Upper lobe of right lung (tissue), 1 donor: ENCODE data around the gene BHMT. TPM values are rescaled to one million over a fixed set of nuclear protein-coding genes. Genes with fewer than 3 reads are reported as not detected.

Source experiments
- ATAC-seq: fragments of 200-7000 bp; cut with Tn5 transposase; one replicate; pipeline ENCODE4 v1.9.1; 2020; ENCODE audit warnings: mild to moderate bottlenecking, moderate library complexity
- DNase-seq: peaks from one replicate; pipeline ENCODE4 v3.0.0-alpha.2; 2020
- H3K27ac ChIP-seq: fragments of 200-600 bp; one replicate; pipeline ENCODE4 v1.8.0; 2022
- H3K27me3 ChIP-seq: fragments of 200-600 bp; one replicate; pipeline ENCODE4 v1.8.0; 2022; ENCODE audit warnings: mild to moderate bottlenecking
- H3K36me3 ChIP-seq: fragments of 200-600 bp; one replicate; pipeline ENCODE4 v1.8.0; 2022
- H3K4me1 ChIP-seq: fragments of 200-600 bp; one replicate; pipeline ENCODE4 v1.8.0; 2022
- H3K4me3 ChIP-seq: fragments of 200-600 bp; one replicate; pipeline ENCODE4 v1.8.0; 2022; ENCODE audit warnings: mild to moderate bottlenecking
- H3K9me3 ChIP-seq: fragments of 200-600 bp; one replicate; pipeline ENCODE4 v1.8.0; 2022
- intact Hi-C: fragments of 100-400 bp; cut with DNase I; formaldehyde crosslinking; loops from one replicate; pipeline ENCODE4 v1.11.0; 2022
- total RNA-seq: library from RNA; stranded (reverse); fragmentation: NEBNext Ultra II Directional; extraction: Animal tissue kit (Norgen Biotek cat#: 25700); gene quantifications from one replicate; pipeline ENCODE4 v1.2.1, GENCODE V29; 2021
- TF ChIP-seq, protein P1 (sequence below): fragments of 200-600 bp; IDR thresholded peaks from one replicate; pipeline ENCODE4 v1.8.0; 2022; ENCODE audit warnings: antibody characterized with exemption
- donor health status: DM: no; HTN: yes; CAD: no; lungs with severe emphysema.

BHMT gene
- total RNA-seq, 1 donor from 2014 or later = not detected

DNA sequence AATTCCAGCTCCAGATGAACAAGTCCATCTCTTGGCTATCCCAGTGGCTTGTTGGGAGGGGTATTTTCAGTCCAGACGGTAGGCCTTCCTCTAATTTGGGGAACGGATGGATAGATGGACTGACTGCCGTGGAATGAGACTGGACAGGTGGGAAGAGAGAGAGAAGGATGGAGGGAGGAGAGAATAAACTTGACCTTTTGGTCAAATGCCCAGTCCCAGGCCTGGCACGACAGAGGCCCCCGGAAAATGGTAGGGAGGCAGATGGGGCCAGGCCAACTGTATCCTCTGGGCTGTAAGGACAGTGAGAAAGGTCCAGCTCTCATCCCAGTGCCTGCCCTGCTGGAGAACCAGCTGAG is 1.1 kb downstream of the BHMT start:
- no peak for DNase-seq
- no peak for ATAC-seq
- no peak overlapping the region for H3K4me3 ChIP-seq
- H3K27ac ChIP-seq = no peak overlapping the region
- peaks cover 6% of the 10 kb centered on the region for H3K4me1 ChIP-seq
- no peaks in the 10 kb centered on the region for H3K36me3 ChIP-seq
- intact Hi-C loops = no loop called here
- H3K9me3 ChIP-seq = no peaks in the 10 kb centered on the region
- peaks cover 38% of the 10 kb centered on the region for H3K27me3 ChIP-seq
- TF ChIP-seq, protein P1, sequence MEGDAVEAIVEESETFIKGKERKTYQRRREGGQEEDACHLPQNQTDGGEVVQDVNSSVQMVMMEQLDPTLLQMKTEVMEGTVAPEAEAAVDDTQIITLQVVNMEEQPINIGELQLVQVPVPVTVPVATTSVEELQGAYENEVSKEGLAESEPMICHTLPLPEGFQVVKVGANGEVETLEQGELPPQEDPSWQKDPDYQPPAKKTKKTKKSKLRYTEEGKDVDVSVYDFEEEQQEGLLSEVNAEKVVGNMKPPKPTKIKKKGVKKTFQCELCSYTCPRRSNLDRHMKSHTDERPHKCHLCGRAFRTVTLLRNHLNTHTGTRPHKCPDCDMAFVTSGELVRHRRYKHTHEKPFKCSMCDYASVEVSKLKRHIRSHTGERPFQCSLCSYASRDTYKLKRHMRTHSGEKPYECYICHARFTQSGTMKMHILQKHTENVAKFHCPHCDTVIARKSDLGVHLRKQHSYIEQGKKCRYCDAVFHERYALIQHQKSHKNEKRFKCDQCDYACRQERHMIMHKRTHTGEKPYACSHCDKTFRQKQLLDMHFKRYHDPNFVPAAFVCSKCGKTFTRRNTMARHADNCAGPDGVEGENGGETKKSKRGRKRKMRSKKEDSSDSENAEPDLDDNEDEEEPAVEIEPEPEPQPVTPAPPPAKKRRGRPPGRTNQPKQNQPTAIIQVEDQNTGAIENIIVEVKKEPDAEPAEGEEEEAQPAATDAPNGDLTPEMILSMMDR = no peak

DNA sequence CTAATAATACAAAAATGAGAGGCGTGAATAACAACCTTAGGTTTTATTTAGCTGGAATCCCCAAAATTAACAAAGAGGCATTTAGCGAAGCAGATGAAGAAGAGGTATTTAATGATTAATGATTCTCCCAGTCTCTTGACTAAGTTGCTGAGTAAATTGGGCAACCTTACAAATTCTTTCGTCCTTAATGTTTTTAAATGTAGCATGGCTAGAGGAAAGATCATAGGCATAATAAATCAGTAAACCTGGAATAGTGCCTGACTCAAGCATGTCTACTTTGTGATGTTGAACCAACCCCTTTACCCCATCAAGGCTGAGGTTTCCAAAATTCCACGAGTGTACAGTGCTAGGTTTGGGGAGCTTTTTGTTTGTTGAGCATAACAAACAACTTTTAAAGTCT is 7.9 kb downstream of the BHMT start:
- intact Hi-C loops = no loop called here
- no peak overlapping the region for H3K27ac ChIP-seq
- H3K27me3 ChIP-seq = no peaks in the 10 kb centered on the region
- ATAC-seq (no peak), DNase-seq (no peak)
- no peaks in the 10 kb centered on the region for H3K9me3 ChIP-seq
- H3K4me3 ChIP-seq = no peak overlapping the region
- no peaks in the 10 kb centered on the region for H3K4me1 ChIP-seq
- TF ChIP-seq, protein P1 = no peak
- no peaks in the 10 kb centered on the region for H3K36me3 ChIP-seq

DNA sequence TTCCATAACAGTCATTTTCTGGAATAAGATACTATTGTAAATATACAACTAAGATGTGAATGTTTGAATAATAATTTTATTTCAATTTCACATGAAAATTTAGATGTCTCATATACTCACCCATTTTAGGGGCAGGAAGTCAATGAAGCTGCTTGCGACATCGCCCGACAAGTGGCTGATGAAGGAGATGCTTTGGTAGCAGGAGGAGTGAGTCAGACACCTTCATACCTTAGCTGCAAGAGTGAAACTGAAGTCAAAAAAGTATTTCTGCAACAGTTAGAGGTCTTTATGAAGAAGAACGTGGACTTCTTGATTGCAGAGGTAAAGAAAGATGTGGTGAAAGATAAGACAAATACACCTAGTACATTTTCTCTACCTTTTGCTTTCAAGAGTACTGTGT is 8.6 kb downstream of the BHMT start:
- ATAC-seq (no peak), DNase-seq (peak; percentile 65)
- H3K27me3 ChIP-seq = no peaks in the 10 kb centered on the region
- intact Hi-C loops = no loop called here
- H3K9me3 ChIP-seq = no peaks in the 10 kb centered on the region
- TF ChIP-seq, protein P1 = no peak
- H3K27ac ChIP-seq = no peak overlapping the region
- no peaks in the 10 kb centered on the region for H3K36me3 ChIP-seq
- H3K4me1 ChIP-seq = no peaks in the 10 kb centered on the region
- H3K4me3 ChIP-seq = no peak overlapping the region

DNA sequence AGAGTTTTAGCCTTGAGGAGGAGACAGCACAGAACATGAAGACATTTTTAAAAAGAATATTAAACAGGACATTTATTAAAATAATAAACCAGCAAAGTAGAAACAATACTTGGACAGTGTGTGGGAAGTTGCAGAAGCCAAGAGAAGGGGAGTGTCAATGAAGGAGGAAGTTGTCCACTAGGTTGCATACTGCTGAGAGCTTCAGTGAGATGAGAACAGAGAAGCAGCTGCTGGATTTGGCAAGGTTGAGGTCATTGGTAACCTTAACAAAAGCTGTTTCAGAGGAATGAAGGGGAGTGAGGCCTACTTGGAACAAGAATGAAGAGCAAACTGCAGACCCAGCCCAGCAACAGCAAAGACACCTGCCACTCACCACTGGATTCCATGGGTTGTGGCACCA is 11.4 kb downstream of the BHMT start:
- H3K27me3 ChIP-seq = no peaks in the 10 kb centered on the region
- TF ChIP-seq, protein P1 = no peak
- H3K9me3 ChIP-seq = no peaks in the 10 kb centered on the region
- no peaks in the 10 kb centered on the region for H3K36me3 ChIP-seq
- no peak overlapping the region for H3K4me3 ChIP-seq
- DNase-seq (no peak), ATAC-seq (peak; percentile 87)
- no peaks in the 10 kb centered on the region for H3K4me1 ChIP-seq
- intact Hi-C loops = no loop called here
- H3K27ac ChIP-seq = no peak overlapping the region

DNA sequence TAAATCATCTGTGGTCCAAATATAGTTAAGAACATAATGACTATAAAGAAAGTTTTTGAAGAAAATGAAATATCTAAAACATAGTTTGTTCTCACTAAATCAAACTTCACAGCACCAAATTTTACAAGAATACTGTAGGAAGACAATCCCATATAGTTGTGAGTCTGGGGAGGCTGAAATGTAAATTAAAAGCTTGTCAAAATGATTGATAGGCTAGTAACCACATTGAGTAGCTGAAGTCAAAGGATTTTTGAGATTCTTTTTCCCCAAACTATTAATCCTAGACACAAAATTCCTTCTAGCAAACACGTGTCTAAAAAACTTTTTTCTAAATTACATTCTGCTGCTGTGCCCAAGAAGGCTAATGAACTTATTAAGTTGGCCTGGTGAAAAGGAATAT is 13.0 kb downstream of the BHMT start:
- TF ChIP-seq, protein P1 = no peak
- Histone ChIP-seq H3K36me3 (no peaks in the 10 kb centered on the region), H3K4me1 (no peaks in the 10 kb centered on the region), H3K4me3 (no peak overlapping the region), H3K9me3 (no peaks in the 10 kb centered on the region), H3K27ac (no peak overlapping the region), H3K27me3 (no peaks in the 10 kb centered on the region)
- ATAC-seq = no peak
- DNase-seq = no peak
- intact Hi-C loops = no loop called here

DNA sequence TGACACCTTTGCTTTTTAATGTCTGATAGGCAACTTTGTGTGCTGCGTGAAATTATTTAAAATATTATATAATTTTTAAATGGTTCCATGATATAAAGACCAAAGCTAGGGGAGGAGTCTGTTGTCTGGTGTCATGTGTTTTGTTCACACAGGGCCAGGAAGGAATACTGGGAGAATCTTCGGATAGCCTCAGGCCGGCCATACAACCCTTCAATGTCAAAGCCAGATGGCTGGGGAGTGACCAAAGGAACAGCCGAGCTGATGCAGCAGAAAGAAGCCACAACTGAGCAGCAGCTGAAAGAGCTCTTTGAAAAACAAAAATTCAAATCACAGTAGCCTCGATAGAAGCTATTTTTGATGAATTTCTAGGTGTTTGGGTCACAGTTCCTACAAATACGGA is 19.2 kb downstream of the BHMT start:
- no peak overlapping the region for H3K4me3 ChIP-seq
- H3K4me1 ChIP-seq = peaks cover 6% of the 10 kb centered on the region
- ATAC-seq (no peak), DNase-seq (no peak)
- TF ChIP-seq, protein P1 = no peak
- no peak overlapping the region for H3K27ac ChIP-seq
- intact Hi-C loops = loop anchor here (10.0 kb wide), 1 partner anchor 106 kb away; no protein-coding TSS in a partner anchor
- no peaks in the 10 kb centered on the region for H3K36me3 ChIP-seq
- no peaks in the 10 kb centered on the region for H3K9me3 ChIP-seq
- H3K27me3 ChIP-seq = no peaks in the 10 kb centered on the region
